ENCODE measurements around the gene DELE1.

DNA sequence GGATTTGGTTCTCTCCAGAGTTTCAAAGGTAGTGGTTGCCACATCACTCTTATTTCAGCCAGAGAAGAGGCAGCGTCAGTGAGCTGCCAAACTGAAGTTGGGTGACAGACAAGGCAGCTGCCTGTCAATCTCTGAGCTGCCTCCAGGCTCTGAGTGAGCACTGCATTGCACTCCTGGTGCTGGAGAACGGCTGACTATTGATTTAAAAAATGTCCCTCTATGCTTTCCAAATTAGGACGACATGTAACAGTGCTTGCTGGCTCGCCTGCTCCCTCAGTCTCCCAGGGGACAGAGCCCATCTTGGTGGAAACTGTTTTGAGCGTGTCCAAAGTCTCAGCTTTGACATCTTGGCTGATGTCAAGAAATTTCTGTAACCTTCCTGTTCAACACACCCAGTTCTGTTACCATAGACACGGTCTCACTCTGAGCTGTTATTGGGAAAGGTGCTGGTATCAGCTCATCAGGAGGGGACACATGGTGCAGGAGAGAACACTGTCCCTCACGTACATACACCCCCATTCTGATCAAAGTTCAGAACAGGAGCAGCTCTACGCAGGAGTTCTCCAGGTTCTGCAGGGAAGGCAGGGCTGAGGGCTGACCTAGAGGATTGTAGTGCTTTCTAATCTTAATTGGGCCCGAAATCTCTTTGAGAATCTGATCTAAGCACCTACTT is 18.6 kb downstream of the DELE1 start:
- TF ChIP-seq, protein P1, sequence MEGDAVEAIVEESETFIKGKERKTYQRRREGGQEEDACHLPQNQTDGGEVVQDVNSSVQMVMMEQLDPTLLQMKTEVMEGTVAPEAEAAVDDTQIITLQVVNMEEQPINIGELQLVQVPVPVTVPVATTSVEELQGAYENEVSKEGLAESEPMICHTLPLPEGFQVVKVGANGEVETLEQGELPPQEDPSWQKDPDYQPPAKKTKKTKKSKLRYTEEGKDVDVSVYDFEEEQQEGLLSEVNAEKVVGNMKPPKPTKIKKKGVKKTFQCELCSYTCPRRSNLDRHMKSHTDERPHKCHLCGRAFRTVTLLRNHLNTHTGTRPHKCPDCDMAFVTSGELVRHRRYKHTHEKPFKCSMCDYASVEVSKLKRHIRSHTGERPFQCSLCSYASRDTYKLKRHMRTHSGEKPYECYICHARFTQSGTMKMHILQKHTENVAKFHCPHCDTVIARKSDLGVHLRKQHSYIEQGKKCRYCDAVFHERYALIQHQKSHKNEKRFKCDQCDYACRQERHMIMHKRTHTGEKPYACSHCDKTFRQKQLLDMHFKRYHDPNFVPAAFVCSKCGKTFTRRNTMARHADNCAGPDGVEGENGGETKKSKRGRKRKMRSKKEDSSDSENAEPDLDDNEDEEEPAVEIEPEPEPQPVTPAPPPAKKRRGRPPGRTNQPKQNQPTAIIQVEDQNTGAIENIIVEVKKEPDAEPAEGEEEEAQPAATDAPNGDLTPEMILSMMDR (conservative IDR thresholded peaks at IDR 0.05; ENCODE audit: low read depth, low read length), result no peak
- TF ChIP-seq EZH2 (IDR thresholded peaks at IDR 0.05; ENCODE audit: borderline replicate concordance, low read depth, low read length, poor library complexity, severe bottlenecking), result no peak
